HG02870 (cell line): ENCODE results near the gene ALG11.
"Not testable (repeated sequence)": the region's sequence is repeated elsewhere in the genome, so short reads cannot be mapped to it uniquely, and the experiment has no call there.

Experiments
- ATAC-seq: cut with Tn5 transposase; IDR thresholded peaks from one replicate; pipeline ENCODE4 v1.9.1; 2021; ENCODE audit warnings: mild to moderate bottlenecking, moderate library complexity; ENCODE audit not compliant: unreplicated experiment

ALG11 gene

DNA sequence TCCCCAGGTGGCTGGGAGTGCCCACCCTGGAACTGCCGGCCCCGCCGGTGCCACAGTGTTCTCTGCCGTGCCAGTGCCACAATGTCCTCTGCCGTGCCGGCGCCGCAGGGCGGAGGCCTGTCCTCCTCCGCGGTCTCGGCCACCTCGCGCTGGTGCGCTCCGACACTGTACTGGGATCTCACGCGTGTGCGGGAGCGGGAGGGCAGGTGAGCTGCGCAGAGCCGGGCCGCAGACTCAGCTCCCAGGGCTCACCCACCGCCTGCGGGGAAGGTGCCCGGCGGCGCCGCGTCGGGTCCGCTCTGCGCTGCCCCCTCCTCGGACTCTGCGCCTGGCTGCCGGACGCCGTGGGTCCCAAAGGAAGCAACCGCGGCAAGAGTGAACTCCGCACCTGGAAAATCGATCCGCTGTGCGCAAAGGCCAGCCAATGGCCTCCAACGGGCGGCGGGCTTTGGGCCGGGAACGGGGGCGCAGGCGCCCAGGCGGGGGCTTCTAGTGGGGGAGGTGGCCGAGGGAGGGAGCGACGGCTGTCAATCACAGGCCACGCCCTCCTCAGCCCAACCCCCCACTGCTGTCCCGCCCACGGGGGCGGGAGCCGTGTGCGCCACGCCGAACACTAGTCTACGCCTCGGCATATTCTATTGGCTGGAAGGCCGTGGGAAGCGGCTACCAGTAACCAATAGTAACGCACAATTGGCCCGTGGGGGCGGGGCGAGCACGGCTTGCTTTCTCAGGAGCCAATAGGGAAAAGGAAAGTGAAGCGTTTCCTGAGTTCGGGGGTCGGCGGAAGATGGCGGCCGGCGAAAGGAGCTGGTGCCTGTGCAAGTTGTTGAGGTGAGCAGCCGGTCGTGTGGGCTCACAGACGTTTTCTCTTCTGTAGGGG lies at the start of gene ALG11:
ALG11 (plus strand) TSS at position 767 of the 880 bp plus-strand sequence; CDS start at position 788, 21 bp downstream.
- ATAC-seq, result peak; percentile 99

DNA sequence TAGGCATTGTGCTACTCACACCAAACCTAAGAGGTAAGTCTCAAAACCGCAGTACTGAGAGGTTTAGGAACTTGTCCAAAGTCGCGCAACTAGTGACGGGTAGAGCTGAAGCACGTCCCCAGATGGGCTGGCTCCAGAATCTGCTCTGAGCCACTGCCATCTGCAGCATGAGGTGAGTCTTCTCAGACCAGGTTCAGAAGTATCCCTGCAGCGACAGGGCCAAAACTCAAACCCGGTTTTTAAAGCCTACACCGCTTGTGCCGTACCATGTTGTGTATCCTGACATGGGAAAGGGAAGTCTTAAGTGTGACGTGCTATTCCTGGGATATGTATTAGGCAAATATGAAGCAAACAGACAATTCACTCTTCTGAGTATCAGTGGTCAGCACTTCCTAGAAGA lies 46.0 kb upstream of the ALG11 start:
- no peak for ATAC-seq

DNA sequence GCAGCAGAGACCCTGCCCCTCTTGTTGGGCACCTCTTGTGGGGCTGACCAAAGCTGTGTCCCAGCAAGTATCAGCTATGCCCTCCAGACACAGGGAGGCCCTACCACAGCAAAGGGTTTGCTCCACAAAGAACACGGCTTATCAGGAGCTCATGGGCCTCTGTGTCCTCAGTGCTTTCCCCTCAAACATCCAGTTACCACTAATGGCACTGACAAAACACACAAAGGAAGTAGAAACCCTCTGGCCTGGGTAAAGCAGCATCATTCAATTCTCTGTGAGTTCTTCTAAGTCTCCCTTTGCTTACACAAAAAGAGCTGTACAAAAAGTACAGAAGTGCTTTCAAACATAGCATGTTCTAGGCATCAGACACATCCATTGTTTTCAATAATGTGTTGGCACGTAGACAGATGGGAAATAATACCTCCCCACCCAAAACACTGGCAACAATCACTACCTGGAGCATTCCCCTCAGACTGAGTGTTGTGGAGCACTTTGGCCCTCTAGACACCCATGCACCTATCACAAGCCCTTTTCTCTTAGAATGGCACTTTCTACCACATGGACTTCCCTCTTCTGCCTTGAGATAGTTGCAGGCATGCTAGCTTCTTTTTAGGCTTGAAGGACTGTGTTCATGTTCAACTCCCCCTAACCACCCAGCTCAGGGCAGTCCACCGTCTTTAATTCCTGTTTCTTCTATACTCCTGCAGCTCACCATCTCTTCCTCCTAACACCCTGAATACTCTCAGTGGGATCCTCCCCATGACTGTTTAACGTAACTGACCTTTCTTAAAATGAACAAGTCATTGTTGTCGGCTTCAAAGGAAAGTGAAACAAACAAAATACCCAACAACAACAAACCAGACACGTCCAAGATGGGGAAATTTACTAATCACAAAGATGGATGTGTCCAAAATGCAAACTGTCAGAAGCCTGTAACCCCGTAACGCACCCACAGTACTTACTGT lies 44.4 kb upstream of the ALG11 start:
- peak; percentile 63 for ATAC-seq

- ATAC-seq, result no peak
These were observed 41.8 kb upstream of the ALG11 start for GRCh38 chr13:51970349-51970748.

- ATAC-seq, result no peak
These were observed 40.4 kb upstream of the ALG11 start for GRCh38 chr13:51971520-51972426.

DNA sequence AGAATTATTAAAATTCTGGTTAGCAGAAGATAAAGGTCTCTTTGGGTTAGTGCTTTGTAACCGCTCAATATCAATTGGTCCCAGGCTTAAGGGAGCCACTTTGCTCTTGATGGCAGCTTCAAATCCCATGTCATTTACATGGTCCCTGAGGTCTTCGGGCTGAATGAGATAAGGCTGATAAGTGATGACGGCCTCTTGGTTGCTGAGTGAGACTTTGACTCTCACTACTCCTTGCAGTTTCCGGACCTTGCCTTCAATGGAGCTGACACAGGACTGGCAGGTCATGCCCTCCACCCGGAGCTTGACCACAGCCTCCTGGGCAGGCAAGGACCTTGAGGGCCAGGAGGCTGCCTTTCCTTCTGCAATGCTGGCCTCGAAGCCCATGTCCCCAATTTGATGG lies 37.7 kb upstream of the ALG11 start:
- no peak for ATAC-seq

DNA sequence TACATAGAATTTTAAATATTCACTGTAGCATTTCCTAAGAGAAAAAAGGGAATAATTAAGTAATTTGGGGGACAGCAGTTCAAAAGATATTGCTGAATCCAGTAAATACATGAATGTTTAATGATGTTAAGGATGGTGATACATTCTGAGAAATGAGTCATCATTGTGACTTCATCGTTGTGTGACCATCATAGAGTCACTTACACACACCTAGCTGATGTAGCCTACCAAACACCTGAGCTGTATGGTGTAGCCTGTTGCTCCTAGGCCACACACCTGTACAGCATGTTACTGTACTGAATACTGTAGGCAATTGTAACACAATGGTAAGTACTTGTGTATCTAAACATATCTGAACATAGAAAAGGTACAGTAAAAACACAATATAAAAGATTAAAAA lies 35.8 kb upstream of the ALG11 start:
- no peak for ATAC-seq

GRCh38 chr13:51976890-51977289 lies 35.3 kb upstream of the ALG11 start:
- no peak for ATAC-seq

- no peak for ATAC-seq
These were observed 34.6 kb upstream of the ALG11 start for GRCh38 chr13:51977625-51978024.

GRCh38 chr13:51978796-51979556 lies 33.2 kb upstream of the ALG11 start:
- ATAC-seq, result no peak

GRCh38 chr13:51980908-51981307 lies 31.3 kb upstream of the ALG11 start:
- no peak for ATAC-seq

DNA sequence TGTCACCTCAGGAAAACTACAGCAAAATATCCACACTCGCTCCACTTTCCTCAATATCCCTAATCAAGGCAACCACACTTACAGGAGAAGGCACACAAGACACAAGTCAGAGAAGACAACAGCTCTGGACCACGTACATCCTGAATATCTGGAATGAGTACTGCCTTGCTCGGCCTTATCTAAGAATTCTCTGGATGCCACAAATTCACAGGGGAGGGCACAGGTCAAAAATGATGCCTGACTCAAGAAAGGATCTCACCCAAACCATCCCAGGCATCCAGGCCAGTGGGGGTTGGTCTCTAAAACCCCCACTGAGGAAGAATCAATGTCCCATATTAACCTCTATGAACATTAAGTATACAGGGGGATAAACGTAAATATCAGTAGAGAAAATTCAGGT lies 30.8 kb upstream of the ALG11 start:
- no peak for ATAC-seq

DNA sequence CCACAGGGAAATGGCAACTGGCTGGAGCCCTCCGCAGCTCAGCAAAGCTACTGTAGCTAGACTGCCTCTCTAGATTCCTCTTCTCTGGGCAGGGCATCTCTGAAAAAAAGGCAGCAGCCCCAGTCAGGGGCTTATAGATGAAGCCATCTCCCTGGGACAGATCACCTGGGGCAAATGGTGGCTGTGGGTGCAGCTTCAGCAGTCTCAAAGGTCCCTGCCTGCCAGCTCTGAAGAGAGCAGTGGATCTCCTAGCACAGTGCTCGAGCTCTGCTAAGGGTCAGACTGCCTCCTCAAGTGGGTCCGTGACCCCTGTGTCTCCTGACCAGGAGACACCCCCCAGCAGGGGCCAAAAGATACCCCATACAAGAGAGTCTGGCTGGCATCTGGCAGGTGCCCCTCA lies 28.9 kb upstream of the ALG11 start:
- ATAC-seq, result not testable (repeated sequence)

GRCh38 chr13:51984904-51985303 lies 27.3 kb upstream of the ALG11 start:
- not testable (repeated sequence) for ATAC-seq

- ATAC-seq, result no peak
These were observed 23.1 kb upstream of the ALG11 start for GRCh38 chr13:51988988-51989618.

- ATAC-seq, result no peak
These were observed 18.5 kb upstream of the ALG11 start for GRCh38 chr13:51993713-51994112.

- no peak for ATAC-seq
These were observed 16.3 kb upstream of the ALG11 start for GRCh38 chr13:51995677-51996551.

DNA sequence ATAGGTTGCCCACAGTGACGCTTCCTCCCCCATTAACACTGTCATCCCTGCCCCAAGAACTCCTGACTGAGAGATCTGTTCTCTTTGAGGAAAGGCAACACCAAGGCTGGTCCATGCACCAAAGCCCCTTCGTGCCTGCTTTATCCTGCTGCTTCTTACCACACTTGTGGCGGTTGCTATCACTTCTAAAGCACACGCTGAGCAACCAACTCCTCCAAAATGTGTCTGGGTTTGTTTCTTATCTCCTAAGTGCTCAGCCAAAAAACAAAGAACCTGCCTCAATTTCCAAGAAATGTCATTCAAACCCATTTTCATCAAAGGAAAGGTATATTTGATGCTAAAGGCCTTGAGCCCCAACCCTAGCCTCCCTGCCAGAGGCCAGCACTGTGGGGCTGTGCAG lies 15.6 kb upstream of the ALG11 start:
- no peak for ATAC-seq
